ENCODE measurements around the gene SLC25A46. TPM values are rescaled to one million over a fixed set of nuclear protein-coding genes. Genes with fewer than 3 reads are reported as not detected.
"Not testable (repeated sequence)": the region's sequence is repeated elsewhere in the genome, so short reads cannot be mapped to it uniquely, and the experiment has no call there.

SLC25A46 gene
- 39.0 TPM for total RNA-seq
- long read RNA-seq, transcript SLC25A46-201 (8 exons, 2,385 nt), result major isoform, 27 of 32 reads
- long read RNA-seq, partial matches to known transcripts, result 0 of 32 reads
- long read RNA-seq, other reads (novel, unspliced or antisense), result 4 of 32 reads

DNA sequence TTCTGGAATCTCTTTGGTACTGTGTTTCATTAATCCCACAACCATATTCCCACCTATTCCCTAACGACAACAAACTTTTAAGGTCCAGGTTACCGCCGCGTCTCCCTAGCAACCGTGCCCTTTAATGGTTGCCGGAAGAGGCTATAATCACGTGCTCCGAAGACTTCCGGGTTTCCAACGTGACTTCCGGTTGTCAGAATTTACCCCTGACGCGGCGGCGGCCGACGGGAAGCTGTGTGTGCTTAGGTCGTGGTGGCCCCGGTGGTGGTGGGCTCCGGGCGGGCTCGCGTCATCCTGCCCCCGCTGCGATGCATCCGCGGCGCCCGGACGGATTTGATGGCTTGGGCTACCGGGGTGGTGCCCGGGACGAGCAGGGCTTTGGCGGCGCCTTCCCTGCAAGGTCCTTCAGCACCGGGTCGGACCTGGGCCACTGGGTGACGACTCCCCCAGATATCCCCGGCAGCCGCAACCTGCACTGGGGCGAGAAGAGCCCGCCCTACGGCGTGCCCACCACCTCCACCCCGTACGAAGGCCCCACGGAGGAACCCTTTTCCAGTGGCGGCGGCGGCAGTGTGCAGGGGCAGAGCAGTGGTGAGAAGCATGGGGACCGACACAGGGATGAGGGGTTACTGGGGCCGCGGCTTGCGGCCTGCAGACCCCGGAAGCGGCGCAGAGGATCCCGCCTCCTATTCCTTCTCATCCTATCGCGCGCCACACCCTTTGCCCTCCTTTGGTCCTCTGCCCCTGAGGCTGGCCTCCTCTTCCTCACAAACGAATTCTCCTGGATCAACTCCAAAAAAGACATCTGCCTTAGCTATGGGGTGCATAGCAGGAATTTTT, at the start of gene SLC25A46:
SLC25A46 (plus strand) TSS at position 196 of the 840 bp plus-strand sequence; CDS start at position 309, 113 bp downstream.
- Histone ChIP-seq H3K9me3 (no peaks in the 10 kb centered on the region), H3K36me3 (peaks cover 3% of the 10 kb centered on the region), H3K4me3 (peak within 1 kb of the TSS; percentile 80), H3K27ac (peak within 1 kb of the TSS; percentile 91), H3K4me1 (peaks cover 5% of the 10 kb centered on the region), H3K27me3 (no peaks in the 10 kb centered on the region)
- ATAC-seq (peak; percentile 97), DNase-seq (peak; percentile 92)
- TF ChIP-seq, protein P1, sequence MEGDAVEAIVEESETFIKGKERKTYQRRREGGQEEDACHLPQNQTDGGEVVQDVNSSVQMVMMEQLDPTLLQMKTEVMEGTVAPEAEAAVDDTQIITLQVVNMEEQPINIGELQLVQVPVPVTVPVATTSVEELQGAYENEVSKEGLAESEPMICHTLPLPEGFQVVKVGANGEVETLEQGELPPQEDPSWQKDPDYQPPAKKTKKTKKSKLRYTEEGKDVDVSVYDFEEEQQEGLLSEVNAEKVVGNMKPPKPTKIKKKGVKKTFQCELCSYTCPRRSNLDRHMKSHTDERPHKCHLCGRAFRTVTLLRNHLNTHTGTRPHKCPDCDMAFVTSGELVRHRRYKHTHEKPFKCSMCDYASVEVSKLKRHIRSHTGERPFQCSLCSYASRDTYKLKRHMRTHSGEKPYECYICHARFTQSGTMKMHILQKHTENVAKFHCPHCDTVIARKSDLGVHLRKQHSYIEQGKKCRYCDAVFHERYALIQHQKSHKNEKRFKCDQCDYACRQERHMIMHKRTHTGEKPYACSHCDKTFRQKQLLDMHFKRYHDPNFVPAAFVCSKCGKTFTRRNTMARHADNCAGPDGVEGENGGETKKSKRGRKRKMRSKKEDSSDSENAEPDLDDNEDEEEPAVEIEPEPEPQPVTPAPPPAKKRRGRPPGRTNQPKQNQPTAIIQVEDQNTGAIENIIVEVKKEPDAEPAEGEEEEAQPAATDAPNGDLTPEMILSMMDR (IDR thresholded peaks at IDR 0.05), result no peak
- intact Hi-C loops (cut with DNase I), result no loop called here

GRCh38 chr5:110690587-110690986, 48.2 kb upstream of the SLC25A46 start:
- intact Hi-C loops (cut with DNase I), result not testable (repeated sequence)

GRCh38 chr5:110692669-110693068, 46.1 kb upstream of the SLC25A46 start:
- H3K9me3 ChIP-seq; H3K4me1 ChIP-seq; H3K27ac ChIP-seq; H3K27me3 ChIP-seq; intact Hi-C loops (cut with DNase I); H3K4me3 ChIP-seq; H3K36me3 ChIP-seq; ATAC-seq; DNase-seq: not testable (repeated sequence)

More at GRCh38 chr5:110690587-110690986, 48.2 kb upstream of the SLC25A46 start:
- H3K4me1 ChIP-seq, H3K27ac ChIP-seq, H3K27me3 ChIP-seq, H3K36me3 ChIP-seq, DNase-seq, H3K4me3 ChIP-seq, H3K9me3 ChIP-seq, ATAC-seq: not testable (repeated sequence)

GRCh38 chr5:110702300-110702699, 36.5 kb upstream of the SLC25A46 start:
- TF ChIP-seq, protein P1 (IDR thresholded peaks at IDR 0.05), result no peak
- no peaks in the 10 kb centered on the region for H3K4me1 ChIP-seq
- ATAC-seq (no peak), DNase-seq (no peak)
- no peaks in the 10 kb centered on the region for H3K36me3 ChIP-seq
- H3K4me3 ChIP-seq, result no peak overlapping the region
- intact Hi-C loops (cut with DNase I), result no loop called here
- no peaks in the 10 kb centered on the region for H3K9me3 ChIP-seq
- H3K27me3 ChIP-seq, result no peaks in the 10 kb centered on the region
- no peak overlapping the region for H3K27ac ChIP-seq

GRCh38 chr5:110702704-110703103, 36.1 kb upstream of the SLC25A46 start:
- DNase-seq (no peak), ATAC-seq (no peak)
- Histone ChIP-seq H3K27ac (no peak overlapping the region), H3K4me1 (no peaks in the 10 kb centered on the region), H3K4me3 (no peak overlapping the region), H3K9me3 (no peaks in the 10 kb centered on the region), H3K27me3 (no peaks in the 10 kb centered on the region), H3K36me3 (no peaks in the 10 kb centered on the region)
- intact Hi-C loops (cut with DNase I), result no loop called here
- TF ChIP-seq, protein P1 (IDR thresholded peaks at IDR 0.05), result no peak

- no peak for DNase-seq
- intact Hi-C loops (cut with DNase I), result no loop called here
- Histone ChIP-seq H3K4me3 (no peak overlapping the region), H3K4me1 (no peaks in the 10 kb centered on the region), H3K36me3 (no peaks in the 10 kb centered on the region), H3K27ac (no peak overlapping the region), H3K9me3 (no peaks in the 10 kb centered on the region), H3K27me3 (no peaks in the 10 kb centered on the region)
- TF ChIP-seq, protein P1 (IDR thresholded peaks at IDR 0.05), result no peak
- ATAC-seq, result no peak
These were observed 35.3 kb upstream of the SLC25A46 start for GRCh38 chr5:110703481-110703880.
